Lung (tissue), 12 donors: ENCODE measurements around the gene PAPSS2. TPM values are rescaled to one million over a fixed set of nuclear protein-coding genes. Genes with fewer than 3 reads are reported as not detected.

Experiments used
- ATAC-seq: fragments of 200-7000 bp; cut with Tn5 transposase; one replicate; pipeline ENCODE4 v1.9.1; 2020; ENCODE audit warnings: moderate number of reproducible peaks; ENCODE audit not compliant: insufficient read depth, low FRiP score
- DNase-seq, 3 donors: peaks; one replicate each; pipeline ENCODE4 v3.0.0-alpha.2; 2013 to 2017
- H3K27ac ChIP-seq, 2 donors: one replicate each; pipeline ENCODE4 v1.5.1; 2013; ENCODE audit warnings: mild to moderate bottlenecking in 2 of 2, moderate library complexity in 2 of 2, control low read depth in 1 of 2, inconsistent platforms in 1 of 2, low read depth in 1 of 2, low read length in 1 of 2
- H3K27me3 ChIP-seq, 3 donors: one replicate each; pipeline ENCODE4 v1.5.1; 2013; ENCODE audit warnings: low read length in 2 of 3; ENCODE audit not compliant: control insufficient read depth in 3 of 3, insufficient read depth in 3 of 3
- H3K36me3 ChIP-seq, 4 donors: one replicate each; pipeline ENCODE4 v1.5.1; 2013; ENCODE audit warnings: low read length in 4 of 4, mild to moderate bottlenecking in 1 of 4, moderate library complexity in 1 of 4; ENCODE audit not compliant: control insufficient read depth in 4 of 4, insufficient read depth in 4 of 4
- H3K4me1 ChIP-seq, 5 donors: one replicate each; pipeline ENCODE4 v1.5.1; 2013; ENCODE audit warnings: low read length in 5 of 5, mild to moderate bottlenecking in 2 of 5, moderate library complexity in 1 of 5; ENCODE audit not compliant: control insufficient read depth in 5 of 5, insufficient read depth in 5 of 5
- H3K4me3 ChIP-seq: one replicate; pipeline ENCODE4 v1.5.1; 2013; ENCODE audit warnings: mild to moderate bottlenecking, control low read depth, moderate library complexity
- H3K9ac ChIP-seq, 2 donors: one replicate each; pipeline ENCODE4 v1.5.1; 2013; ENCODE audit warnings: low read length in 2 of 2, control low read depth in 1 of 2; ENCODE audit not compliant: insufficient read depth in 1 of 2
- H3K9me3 ChIP-seq, 4 donors: one replicate each; pipeline ENCODE4 v1.5.1; 2013; ENCODE audit warnings: low read length in 3 of 4, mild to moderate bottlenecking in 1 of 4, moderate library complexity in 1 of 4; ENCODE audit not compliant: control insufficient read depth in 4 of 4, insufficient read depth in 3 of 4
- CTCF ChIP-seq: IDR thresholded peaks from 2 replicates; pipeline ENCODE4 v1.5.1; 2012; ENCODE audit warnings: mild to moderate bottlenecking; ENCODE audit errors: control extremely low read depth, extremely low read depth
- WGBS, 2 donors: extraction: QIAGEN DNeasy Blood & Tissue Kit; methylation state at CpG; one replicate each; pipeline ENCODE4 v1.1.7; 2013; 5-methylcytosine and 5-hydroxymethylcytosine counted together
- polyA plus RNA-seq, 2 donors: library from polyadenylated mRNA; stranded (reverse); fragments of 200-250 nt; gene quantifications; one replicate each; pipeline ENCODE4 v1.2.1, GENCODE V29; 2013
- total RNA-seq, 2 donors: library from RNA; depleted of rRNA in 1 of 2; stranded (reverse); fragments of >200 nt in 1 of 2; gene quantifications; one replicate each; pipeline ENCODE4 v1.2.1, GENCODE V29; 2014 to 2021
- donor health status: control.
- donor health status: control.
- donor health status: Bipolar disorder and iron deficiency.
- donor health status: healthy.
- donor health status: DM: yes; HTN: yes; CAD: no.

The PAPSS2 gene
- total and polyA plus RNA-seq, 4 donors, result 29.0 to 107 (median 81.1) TPM

GRCh38 chr10:87657371-87657770, 2.3 kb upstream of the PAPSS2 start:
- no peaks in the 10 kb centered on the region for H3K27me3 ChIP-seq
- no peak for ATAC-seq
- 43 to 46% methylated on average over 5 of the region's 5 CpGs for WGBS, 2 donors
- no peaks in the 10 kb centered on the region for H3K9me3 ChIP-seq
- H3K9ac ChIP-seq, result no peak overlapping the region
- no peak overlapping the region for H3K4me3 ChIP-seq
- peaks cover 0 to 35% (median 6%) of the 10 kb centered on the region in 5 donors for H3K4me1 ChIP-seq
- peak overlapping the region in 1 of 2 donors; percentile 67 for H3K27ac ChIP-seq
- no peak for DNase-seq
- TF ChIP-seq CTCF, result no peak
- no peaks in the 10 kb centered on the region for H3K36me3 ChIP-seq

GRCh38 chr10:87658321-87658795, 1.3 kb upstream of the PAPSS2 start:
- no peaks in the 10 kb centered on the region for H3K36me3 ChIP-seq
- WGBS, 2 donors, result 65 to 70% methylated on average over 5 of the region's 5 CpGs
- no peak for TF ChIP-seq CTCF
- no peaks in the 10 kb centered on the region for H3K27me3 ChIP-seq
- DNase-seq, result peak in 1 of 3 donors; percentile 23
- H3K9me3 ChIP-seq, result no peaks in the 10 kb centered on the region
- peaks cover 0 to 35% (median 6%) of the 10 kb centered on the region in 5 donors for H3K4me1 ChIP-seq
- H3K9ac ChIP-seq, result no peak overlapping the region
- peak overlapping the region in 1 of 2 donors; percentile 94 for H3K27ac ChIP-seq
- no peak for ATAC-seq
- no peak overlapping the region for H3K4me3 ChIP-seq

DNA sequence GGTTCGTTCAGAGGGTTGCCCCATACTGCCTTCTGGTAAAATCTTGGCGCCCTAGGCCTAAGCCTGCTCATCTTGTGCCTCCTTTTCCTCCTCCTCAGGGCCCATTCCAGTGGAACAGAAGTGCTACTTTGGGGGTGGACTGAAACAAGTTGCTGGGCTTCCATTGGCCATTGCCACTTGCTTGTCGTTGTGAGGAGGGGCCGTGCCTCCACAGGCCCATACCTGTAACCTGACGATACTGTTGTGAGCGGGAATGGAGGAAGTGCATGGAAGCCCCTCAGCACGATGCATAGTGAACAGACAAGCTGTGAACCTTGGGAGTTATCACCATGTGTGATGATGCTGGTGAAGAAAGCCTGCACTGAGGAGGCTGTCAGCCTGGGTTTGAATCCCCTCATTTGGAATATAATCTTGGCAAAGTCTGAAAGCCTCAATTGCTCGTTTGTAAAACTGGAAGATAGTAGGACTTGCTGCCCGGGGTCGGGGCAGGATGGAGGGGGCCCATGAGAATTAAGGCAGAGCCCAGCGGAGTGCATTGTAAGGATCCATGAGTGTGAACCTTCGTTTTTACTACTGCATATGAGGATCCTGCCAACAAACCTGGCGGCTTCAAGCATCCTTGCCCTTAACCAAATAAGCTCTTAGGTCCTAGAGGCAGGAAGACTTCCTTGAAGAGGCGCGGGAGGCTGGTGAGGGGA, 671 bp upstream of the PAPSS2 start:
- WGBS, 2 donors, result 60 to 68% methylated on average over 15 of the region's 15 CpGs
- DNase-seq, result peak in 1 of 3 donors; percentile 54
- H3K9me3 ChIP-seq, result no peaks in the 10 kb centered on the region
- peaks cover 0 to 35% (median 6%) of the 10 kb centered on the region in 5 donors for H3K4me1 ChIP-seq
- no peak overlapping the region for H3K9ac ChIP-seq
- no peak overlapping the region for H3K4me3 ChIP-seq
- no peak for ATAC-seq
- no peak for TF ChIP-seq CTCF
- H3K27ac ChIP-seq, result peak overlapping the region in 1 of 2 donors; percentile 94
- no peaks in the 10 kb centered on the region for H3K27me3 ChIP-seq
- H3K36me3 ChIP-seq, result peaks cover 0 to 3% (median 1%) of the 10 kb centered on the region in 4 donors
